Measurements from ENCODE around the gene NR3C2.

Gene NR3C2

DNA sequence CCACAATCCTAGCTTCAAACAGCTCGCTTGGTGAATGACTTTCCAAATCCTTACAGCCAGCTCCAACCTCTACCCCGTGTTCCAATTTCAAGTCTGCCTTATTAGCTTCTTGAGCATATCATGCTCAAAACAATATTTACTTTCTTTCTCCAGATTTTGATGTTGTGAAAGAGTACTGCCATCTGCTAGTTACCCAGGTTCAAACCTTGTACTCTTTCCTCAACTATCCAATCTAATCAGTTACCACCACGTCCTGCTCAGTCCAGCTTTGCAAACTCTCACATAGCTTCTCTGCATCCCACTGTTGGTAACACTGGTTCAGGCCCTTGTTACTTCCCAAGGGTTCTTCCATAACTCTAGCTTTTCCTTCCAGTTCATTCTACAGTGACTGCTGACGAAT lies 179.1 kb downstream of the NR3C2 start:
- H3K79me2 ChIP-seq (ENCODE audit: control insufficient read depth, insufficient read depth, low read length, poor library complexity): no peaks in the 10 kb centered on the region
- H3K27me3 ChIP-seq (ENCODE audit: insufficient read depth, low read length): no peaks in the 10 kb centered on the region
- no peaks in the 10 kb centered on the region for H3K79me1 ChIP-seq (ENCODE audit: low read length)
- H3K4me2 ChIP-seq (ENCODE audit: low read length): no peak overlapping the region
- H4K8ac ChIP-seq (ENCODE audit: low read depth, low read length): no peak overlapping the region
- DNase-seq: no peak
- no peak overlapping the region for H3K14ac ChIP-seq (ENCODE audit: low read length)
- H3K4me3 ChIP-seq (ENCODE audit: low read depth, low read length): no peak overlapping the region
- H2AFZ ChIP-seq (ENCODE audit: insufficient read depth, low read length, poor library complexity): no peak overlapping the region
- H3K9me3 ChIP-seq (ENCODE audit: insufficient read depth, low read depth, low read length): peaks cover 2% of the 10 kb centered on the region
- H2BK12ac ChIP-seq (ENCODE audit: low read length): no peak overlapping the region
- no peaks in the 10 kb centered on the region for H3K4me1 ChIP-seq (ENCODE audit: control insufficient read depth in 1 of 2, insufficient read depth in 2 of 2, low read length in 2 of 2)
- no peak overlapping the region for H3K23ac ChIP-seq (ENCODE audit: low read length)
- H4K12ac ChIP-seq (ENCODE audit: low read depth, low read length): no peak overlapping the region
- H3K18ac ChIP-seq (ENCODE audit: low read length): no peak overlapping the region
- H3K9ac ChIP-seq (ENCODE audit: low read length): no peak overlapping the region
- no peak overlapping the region for H3K4ac ChIP-seq (ENCODE audit: low read depth, low read length)
- no peaks in the 10 kb centered on the region for H3K36me3 ChIP-seq (ENCODE audit: control insufficient read depth in 1 of 2, insufficient read depth in 2 of 2, low read length in 2 of 2)
- no CpG with 5 or more reads among the region's 4 CpGs for WGBS (ENCODE audit: extremely low coverage, insufficient coverage, insufficient read length)
- H2AK5ac ChIP-seq (ENCODE audit: low read length): no peak overlapping the region
- no peak overlapping the region for H3K27ac ChIP-seq (ENCODE audit: low read depth, low read length)
- H2BK5ac ChIP-seq (ENCODE audit: low read depth, low read length, poor library complexity): no peak overlapping the region
- H4K91ac ChIP-seq (ENCODE audit: low read depth, low read length): no peak overlapping the region
- no peak overlapping the region for H2BK120ac ChIP-seq (ENCODE audit: insufficient read depth, low read length, poor library complexity)

DNA sequence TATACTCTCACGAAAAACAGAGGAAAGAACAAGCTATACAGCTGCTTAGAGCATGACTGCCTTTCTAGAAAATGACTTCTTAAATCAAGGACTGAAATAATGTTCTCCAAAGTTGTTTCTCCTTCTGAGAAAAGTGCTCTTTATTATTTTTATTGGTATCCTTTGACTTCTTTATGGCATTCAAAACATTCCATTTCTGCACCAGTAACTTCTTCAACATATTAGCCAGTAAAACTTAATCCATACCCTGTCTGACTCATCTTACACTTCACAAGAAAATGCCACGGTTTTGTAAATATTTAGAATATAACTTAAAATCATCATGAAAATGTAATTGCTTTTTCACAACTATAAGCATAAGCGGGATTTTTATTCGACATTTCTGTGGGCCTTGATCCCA lies 180.4 kb downstream of the NR3C2 start:
- no peaks in the 10 kb centered on the region for H3K79me1 ChIP-seq (ENCODE audit: low read length)
- no peaks in the 10 kb centered on the region for H3K27me3 ChIP-seq (ENCODE audit: insufficient read depth, low read length)
- H4K12ac ChIP-seq (ENCODE audit: low read depth, low read length): no peak overlapping the region
- H3K4ac ChIP-seq (ENCODE audit: low read depth, low read length): no peak overlapping the region
- H2BK120ac ChIP-seq (ENCODE audit: insufficient read depth, low read length, poor library complexity): no peak overlapping the region
- no peak overlapping the region for H4K8ac ChIP-seq (ENCODE audit: low read depth, low read length)
- peaks cover 2% of the 10 kb centered on the region for H3K9me3 ChIP-seq (ENCODE audit: insufficient read depth, low read depth, low read length)
- no peak overlapping the region for H3K14ac ChIP-seq (ENCODE audit: low read length)
- H3K4me3 ChIP-seq (ENCODE audit: low read depth, low read length): no peak overlapping the region
- H3K18ac ChIP-seq (ENCODE audit: low read length): no peak overlapping the region
- no peak overlapping the region for H3K23ac ChIP-seq (ENCODE audit: low read length)
- no CpG with 5 or more reads among the region's 4 CpGs for WGBS (ENCODE audit: extremely low coverage, insufficient coverage, insufficient read length)
- H3K36me3 ChIP-seq (ENCODE audit: control insufficient read depth in 1 of 2, insufficient read depth in 2 of 2, low read length in 2 of 2): no peaks in the 10 kb centered on the region
- no peak overlapping the region for H2BK12ac ChIP-seq (ENCODE audit: low read length)
- H3K9ac ChIP-seq (ENCODE audit: low read length): no peak overlapping the region
- no peaks in the 10 kb centered on the region for H3K79me2 ChIP-seq (ENCODE audit: control insufficient read depth, insufficient read depth, low read length, poor library complexity)
- H2AK5ac ChIP-seq (ENCODE audit: low read length): no peak overlapping the region
- no peak overlapping the region for H3K27ac ChIP-seq (ENCODE audit: low read depth, low read length)
- no peaks in the 10 kb centered on the region for H3K4me1 ChIP-seq (ENCODE audit: control insufficient read depth in 1 of 2, insufficient read depth in 2 of 2, low read length in 2 of 2)
- H4K91ac ChIP-seq (ENCODE audit: low read depth, low read length): no peak overlapping the region
- no peak for DNase-seq
- H3K4me2 ChIP-seq (ENCODE audit: low read length): no peak overlapping the region
- H2AFZ ChIP-seq (ENCODE audit: insufficient read depth, low read length, poor library complexity): no peak overlapping the region
- H2BK5ac ChIP-seq (ENCODE audit: low read depth, low read length, poor library complexity): no peak overlapping the region

DNA sequence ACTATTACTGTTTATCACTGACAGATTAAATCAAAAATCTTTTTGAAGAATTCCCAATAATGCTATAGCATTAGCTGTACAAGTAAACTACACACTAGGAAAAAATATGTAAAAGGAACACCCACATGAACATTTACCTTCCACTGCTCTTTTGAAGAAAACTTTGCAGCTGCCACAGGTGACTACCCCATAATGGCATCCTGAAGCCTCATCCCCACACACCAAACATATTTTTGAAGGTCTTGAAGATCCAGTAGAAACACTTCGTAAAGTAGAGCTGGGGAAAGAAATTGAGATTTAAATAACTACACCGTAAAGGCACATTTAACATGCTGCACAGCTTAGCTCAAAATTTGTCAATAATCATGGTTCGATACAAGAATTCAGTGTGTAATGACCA lies 182.4 kb downstream of the NR3C2 start:
- Histone ChIP-seq H4K8ac (ENCODE audit: low read depth, low read length) (no peak overlapping the region), H2AK5ac (ENCODE audit: low read length) (no peak overlapping the region), H3K27me3 (ENCODE audit: insufficient read depth, low read length) (no peaks in the 10 kb centered on the region), H3K27ac (ENCODE audit: low read depth, low read length) (no peak overlapping the region), H3K79me1 (ENCODE audit: low read length) (no peaks in the 10 kb centered on the region), H3K14ac (ENCODE audit: low read length) (no peak overlapping the region), H3K4ac (ENCODE audit: low read depth, low read length) (no peak overlapping the region), H2AFZ (ENCODE audit: insufficient read depth, low read length, poor library complexity) (no peak overlapping the region), H3K9me3 (ENCODE audit: insufficient read depth, low read depth, low read length) (peaks cover 2% of the 10 kb centered on the region), H4K12ac (ENCODE audit: low read depth, low read length) (no peak overlapping the region), H3K9ac (ENCODE audit: low read length) (no peak overlapping the region), H2BK5ac (ENCODE audit: low read depth, low read length, poor library complexity) (no peak overlapping the region), H3K36me3 (ENCODE audit: control insufficient read depth in 1 of 2, insufficient read depth in 2 of 2, low read length in 2 of 2) (no peaks in the 10 kb centered on the region), H2BK12ac (ENCODE audit: low read length) (no peak overlapping the region), H3K4me2 (ENCODE audit: low read length) (no peak overlapping the region), H3K23ac (ENCODE audit: low read length) (no peak overlapping the region), H4K91ac (ENCODE audit: low read depth, low read length) (no peak overlapping the region), H3K4me3 (ENCODE audit: low read depth, low read length) (no peak overlapping the region), H3K4me1 (ENCODE audit: control insufficient read depth in 1 of 2, insufficient read depth in 2 of 2, low read length in 2 of 2) (no peaks in the 10 kb centered on the region), H3K79me2 (ENCODE audit: control insufficient read depth, insufficient read depth, low read length, poor library complexity) (no peaks in the 10 kb centered on the region), H2BK120ac (ENCODE audit: insufficient read depth, low read length, poor library complexity) (no peak overlapping the region), H3K18ac (ENCODE audit: low read length) (no peak overlapping the region)
- WGBS (ENCODE audit: extremely low coverage, insufficient coverage, insufficient read length): no CpG with 5 or more reads among the region's 3 CpGs
- DNase-seq: peak; percentile 61 to 77

DNA sequence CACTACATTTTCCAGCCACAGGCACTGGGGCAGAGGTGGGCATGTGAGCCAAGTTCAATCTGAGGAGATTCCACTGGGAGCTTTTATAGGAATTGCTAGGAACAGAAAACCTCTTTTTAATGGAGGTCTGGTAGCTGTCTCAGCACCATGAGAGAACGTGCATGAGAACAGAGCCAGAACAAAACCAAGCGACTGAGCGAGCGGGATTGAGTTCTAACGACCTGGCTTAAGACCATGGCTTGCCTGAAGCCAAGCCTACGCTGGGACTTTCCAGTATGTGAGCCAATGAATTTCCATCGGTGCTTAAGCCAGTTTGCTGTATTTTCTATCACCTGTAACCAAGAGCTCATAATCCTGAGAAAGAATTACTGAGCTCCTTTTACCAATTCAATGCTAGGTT lies 183.7 kb downstream of the NR3C2 start:
- H3K27ac ChIP-seq (ENCODE audit: low read depth, low read length): no peak overlapping the region
- no peaks in the 10 kb centered on the region for H3K79me2 ChIP-seq (ENCODE audit: control insufficient read depth, insufficient read depth, low read length, poor library complexity)
- H2BK5ac ChIP-seq (ENCODE audit: low read depth, low read length, poor library complexity): no peak overlapping the region
- no CpG with 5 or more reads among the region's 7 CpGs for WGBS (ENCODE audit: extremely low coverage, insufficient coverage, insufficient read length)
- no peak overlapping the region for H3K4ac ChIP-seq (ENCODE audit: low read depth, low read length)
- no peak overlapping the region for H4K12ac ChIP-seq (ENCODE audit: low read depth, low read length)
- no peak overlapping the region for H2BK12ac ChIP-seq (ENCODE audit: low read length)
- no peaks in the 10 kb centered on the region for H3K27me3 ChIP-seq (ENCODE audit: insufficient read depth, low read length)
- no peak overlapping the region for H2BK120ac ChIP-seq (ENCODE audit: insufficient read depth, low read length, poor library complexity)
- no peaks in the 10 kb centered on the region for H3K79me1 ChIP-seq (ENCODE audit: low read length)
- H2AK5ac ChIP-seq (ENCODE audit: low read length): no peak overlapping the region
- no peak overlapping the region for H3K4me2 ChIP-seq (ENCODE audit: low read length)
- no peak overlapping the region for H4K8ac ChIP-seq (ENCODE audit: low read depth, low read length)
- no peak for DNase-seq
- H3K4me3 ChIP-seq (ENCODE audit: low read depth, low read length): no peak overlapping the region
- H3K14ac ChIP-seq (ENCODE audit: low read length): no peak overlapping the region
- no peak overlapping the region for H3K23ac ChIP-seq (ENCODE audit: low read length)
- H3K9ac ChIP-seq (ENCODE audit: low read length): no peak overlapping the region
- no peaks in the 10 kb centered on the region for H3K36me3 ChIP-seq (ENCODE audit: control insufficient read depth in 1 of 2, insufficient read depth in 2 of 2, low read length in 2 of 2)
- H3K9me3 ChIP-seq (ENCODE audit: insufficient read depth, low read depth, low read length): peaks cover 2% of the 10 kb centered on the region
- no peaks in the 10 kb centered on the region for H3K4me1 ChIP-seq (ENCODE audit: control insufficient read depth in 1 of 2, insufficient read depth in 2 of 2, low read length in 2 of 2)
- H4K91ac ChIP-seq (ENCODE audit: low read depth, low read length): no peak overlapping the region
- H2AFZ ChIP-seq (ENCODE audit: insufficient read depth, low read length, poor library complexity): no peak overlapping the region
- no peak overlapping the region for H3K18ac ChIP-seq (ENCODE audit: low read length)
